HCT116 (cell line): ENCODE data around the gene PPHLN1. TPM values are rescaled to one million over a fixed set of nuclear protein-coding genes. Genes with fewer than 3 reads are reported as not detected.

Experiments used
- ATAC-seq: fragments of 200-7000 bp; cut with Tn5 transposase; 2 replicates; pipeline ENCODE4 v1.9.1; 2020; ENCODE audit warnings: mild to moderate bottlenecking, moderate library complexity
- BruUV-seq: library from RNA; stranded (reverse); fragments of 400-500 nt; replicated peaks from 2 replicates; lab custom pipeline; 2021; lab: Mats Ljungman, UMichigan
- CTCF ChIA-PET: fragments of 300-600 bp; sonication (Branson Sonifier 250); formaldehyde crosslinking; loops from one replicate; lab custom pipeline; 2021; ENCODE audit warnings: antibody characterized with exemption; lab: Charles Lee
- POLR2A ChIA-PET: fragments of 300-600, 350-600 bp; sonication (Branson Sonifier 250); formaldehyde crosslinking; loops from one replicate; lab custom pipeline; 2021; ENCODE audit warnings: antibody characterized with exemption; lab: Charles Lee
- RAD21 ChIA-PET, 2 experiments: fragments of 300-600 bp; sonication (Branson Sonifier 250); formaldehyde crosslinking; loops; one replicate each; lab custom pipeline; 2023; ENCODE audit warnings: low total read pairs in 2 of 2; ENCODE audit not compliant: uncharacterized antibody in 2 of 2, unreplicated experiment in 2 of 2, low non-redundant PET in 1 of 2; lab: Charles Lee
- DNase-seq: peaks from one replicate; pipeline ENCODE4 v3.0.0-alpha.2; 2010; ENCODE audit warnings: low read depth, low spot score
- H2AFZ ChIP-seq: fragments of 200-600 bp; shearing (Covaris generic), sonication (generic); 2 replicates; pipeline ENCODE4 v1.6.1; 2017; ENCODE audit warnings: low read depth, mixed run types, mixed read lengths, antibody characterized with exemption, low read length; ENCODE audit not compliant: poor library complexity, severe bottlenecking
- H3K27ac ChIP-seq: 2 replicates; pipeline ENCODE4 v1.5.1; 2012; ENCODE audit warnings: low read depth, low read length
- H3K27me3 ChIP-seq: fragments of 200-600 bp; sonication (generic); 2 replicates; pipeline ENCODE4 v1.6.1; 2016; ENCODE audit warnings: mixed run types, low read length, mixed read lengths; ENCODE audit not compliant: insufficient read depth
- H3K36me3 ChIP-seq, 2 experiments: fragments of 200-500 bp in 1 of 2; fragments of 200-600 bp in 1 of 2; sonication (Bioruptor generic) in 1 of 2; sonication (generic) in 1 of 2; 2 replicates each; pipeline versions ENCODE4 v1.5.1 to v1.6.1; 2014 to 2016; ENCODE audit warnings: low read length in 2 of 2, inconsistent platforms in 1 of 2, mixed read lengths in 1 of 2, mixed run types in 1 of 2; ENCODE audit not compliant: insufficient read depth in 2 of 2, control insufficient read depth in 1 of 2
- H3K4me1 ChIP-seq, 2 experiments: fragments of 200-600 bp in 1 of 2; sonication (generic) in 1 of 2; 2 replicates each; pipeline versions ENCODE4 v1.5.1 to v1.6.1; 2012 to 2017; ENCODE audit warnings: low read length in 2 of 2, inconsistent platforms in 1 of 2, mild to moderate bottlenecking in 1 of 2, mixed read lengths in 1 of 2, mixed run types in 1 of 2, moderate library complexity in 1 of 2; ENCODE audit not compliant: insufficient read depth in 2 of 2, control insufficient read depth in 1 of 2
- H3K4me2 ChIP-seq: fragments of 200-600 bp; sonication (generic); 2 replicates; pipeline ENCODE4 v1.6.1; 2017; ENCODE audit warnings: mixed run types, low read length, mixed read lengths
- H3K4me3 ChIP-seq, 2 experiments: fragments of 200-600 bp in 1 of 2; sonication (generic) in 1 of 2; replicated peaks in 1 of 2; 2 replicates each; pipeline ENCODE4 v1.5.1; 2011 to 2016; ENCODE audit warnings: low read length in 2 of 2, control low read depth in 1 of 2, low read depth in 1 of 2, mild to moderate bottlenecking in 1 of 2, mixed read lengths in 1 of 2, mixed run types in 1 of 2
- H3K79me2 ChIP-seq: fragments of 200-600 bp; sonication (generic); 2 replicates; pipeline ENCODE4 v1.6.1; 2017; ENCODE audit warnings: mild to moderate bottlenecking, mixed run types, low read length, moderate library complexity, mixed read lengths; ENCODE audit not compliant: insufficient read depth
- H3K9ac ChIP-seq: fragments of 200-600 bp; sonication (generic); 2 replicates; pipeline ENCODE4 v1.6.1; 2016; ENCODE audit warnings: low read length, mixed read lengths
- H3K9me2 ChIP-seq: fragments of 200-600 bp; sonication (generic), shearing (Covaris generic); 2 replicates; pipeline ENCODE4 v1.6.1; 2017; ENCODE audit warnings: mixed run types, mild to moderate bottlenecking, moderate library complexity; ENCODE audit not compliant: insufficient read depth
- H3K9me3 ChIP-seq, 2 experiments: fragments of 200-500 bp in 1 of 2; fragments of 200-600 bp in 1 of 2; sonication (Bioruptor generic) in 1 of 2; sonication (generic) in 1 of 2; 2 replicates each; pipeline ENCODE4 v1.6.1; 2014 to 2017; ENCODE audit warnings: low read length in 2 of 2, mixed read lengths in 2 of 2, inconsistent platforms in 1 of 2, low read depth in 1 of 2, mild to moderate bottlenecking in 1 of 2, mixed run types in 1 of 2, moderate library complexity in 1 of 2; ENCODE audit not compliant: control insufficient read depth in 1 of 2, insufficient read depth in 1 of 2
- H4K20me1 ChIP-seq: fragments of 200-600 bp; sonication (generic), shearing (Covaris generic); 2 replicates; pipeline ENCODE4 v1.6.1; 2017; ENCODE audit warnings: mixed run types, mild to moderate bottlenecking, moderate library complexity; ENCODE audit not compliant: insufficient read depth
- CBX3 ChIP-seq: IDR thresholded peaks from 2 replicates; pipeline ENCODE4 v1.6.1; 2012; ENCODE audit warnings: low read depth
- CEBPB ChIP-seq: IDR thresholded peaks from 2 replicates; pipeline ENCODE4 v1.6.1; 2012; ENCODE audit warnings: low read depth
- EGR1 ChIP-seq: IDR thresholded peaks from 2 replicates; pipeline ENCODE4 v1.6.1; 2012; ENCODE audit warnings: low read depth
- ELF1 ChIP-seq: IDR thresholded peaks from 2 replicates; pipeline ENCODE4 v1.6.1; 2012; ENCODE audit warnings: low read depth, borderline replicate concordance
- EZH2 ChIP-seq: fragments of 200-600 bp; sonication (generic); IDR thresholded peaks from 2 replicates; pipeline ENCODE4 v1.6.1; 2017; ENCODE audit warnings: antibody characterized with exemption, mixed run types
- EZH2phosphoT487 ChIP-seq: fragments of 200-600 bp; IDR thresholded peaks from 2 replicates; pipeline ENCODE4 v1.6.1; 2018; ENCODE audit warnings: antibody characterized with exemption, borderline replicate concordance
- JUND ChIP-seq: IDR thresholded peaks from 2 replicates; pipeline ENCODE4 v1.6.1; 2012
- MAX ChIP-seq: IDR thresholded peaks from 2 replicates; pipeline ENCODE4 v1.6.1; 2012
- POLR2AphosphoS5 ChIP-seq: IDR thresholded peaks from 2 replicates; pipeline ENCODE4 v1.6.1; 2011; ENCODE audit warnings: mild to moderate bottlenecking, low read depth, low read length, moderate library complexity
- RAD21 ChIP-seq: IDR thresholded peaks from 2 replicates; pipeline ENCODE4 v1.6.1; 2012; ENCODE audit warnings: low read depth, mild to moderate bottlenecking
- REST ChIP-seq: IDR thresholded peaks from 2 replicates; pipeline ENCODE4 v1.6.1; 2012; ENCODE audit warnings: low read depth
- SP1 ChIP-seq: IDR thresholded peaks from 2 replicates; pipeline ENCODE4 v1.6.1; 2012; ENCODE audit warnings: low read depth
- SRF ChIP-seq: IDR thresholded peaks from 2 replicates; pipeline ENCODE4 v1.6.1; 2012; ENCODE audit warnings: low read depth
- TCF7L2 ChIP-seq: IDR thresholded peaks from 2 replicates; pipeline ENCODE4 v1.7.0; 2011; ENCODE audit warnings: borderline replicate concordance, inconsistent platforms; ENCODE audit not compliant: insufficient read depth, insufficient read length; ENCODE audit errors: extremely low read depth
- YY1 ChIP-seq: IDR thresholded peaks from 2 replicates; pipeline ENCODE4 v1.6.1; 2011; ENCODE audit warnings: low read length, low read depth, moderate library complexity, mild to moderate bottlenecking; ENCODE audit not compliant: insufficient replicate concordance; ENCODE audit errors: extremely low read depth
- ZNF274 ChIP-seq: fragments of 200-500 bp; sonication (Bioruptor generic); IDR thresholded peaks from 2 replicates; pipeline ENCODE4 v1.6.1; 2014; ENCODE audit warnings: mild to moderate bottlenecking, low read depth, low read length, inconsistent platforms
- intact Hi-C: fragments of 100-400 bp; cut with micrococcal nuclease; formaldehyde crosslinking; loops from 2 replicates; pipeline ENCODE4 v1.10.0; 2022
- total RNA-seq: library from RNA; stranded (reverse); gene quantifications from one replicate; pipeline ENCODE4 v1.2.1, GENCODE V29; 2021; ENCODE audit not compliant: unreplicated experiment

The PPHLN1 gene
- total RNA-seq, 1 experiment from 2014 or later = 57.4 TPM

- TF ChIP-seq EZH2 (no peak), RAD21 (no peak), EGR1 (no peak), MAX (no peak), ZNF274 (no peak), REST (no peak), TCF7L2 (no peak), ELF1 (no peak), POLR2AphosphoS5 (no peak), SP1 (no peak), YY1 (no peak), JUND (no peak), CBX3 (no peak), EZH2phosphoT487 (no peak), CEBPB (no peak), SRF (no peak)
- CTCF ChIA-PET = interaction anchor here (1.1 kb wide), 1 partner anchor 15 kb away, joined by 4 read pairs; no protein-coding TSS in a partner anchor
Measured at GRCh38 chr12:42468341-42468821, 142.4 kb downstream of the PPHLN1 start.

More at GRCh38 chr12:42468341-42468821, 142.4 kb downstream of the PPHLN1 start:
- no peak overlapping the region for H3K4me3 ChIP-seq
- ChIA-PET RAD21 (no interaction called here), POLR2A (no interaction called here)
- no peaks in the 10 kb centered on the region for H4K20me1 ChIP-seq
- no peaks in the 10 kb centered on the region for H3K27me3 ChIP-seq
- peaks cover 0 to 6% of the 10 kb centered on the region in 2 experiments; a peak in 3 of 4 replicates for H3K4me1 ChIP-seq
- no peak overlapping the region for H3K9ac ChIP-seq
- H3K9me3 ChIP-seq = no peaks in the 10 kb centered on the region
- no peaks in the 10 kb centered on the region for H3K9me2 ChIP-seq
- H3K4me2 ChIP-seq = no peak overlapping the region
- no peak overlapping the region for H3K27ac ChIP-seq
- intact Hi-C loops = no loop called here
- no peaks in the 10 kb centered on the region for H3K36me3 ChIP-seq
- no TSS peak for BruUV-seq
- no peak overlapping the region for H2AFZ ChIP-seq
- H3K79me2 ChIP-seq = no peaks in the 10 kb centered on the region
- ATAC-seq (no peak), DNase-seq (no peak)
